Tibial nerve (tissue), 4 donors: ENCODE data around the gene PLA1A.

Experiments
- EP300 ChIP-seq, 2 donors: sonication (generic); formaldehyde crosslinking; IDR thresholded peaks; one replicate each; pipeline ENCODE4 v1.6.1; 2017; ENCODE audit warnings: antibody characterized with exemption in 2 of 2, mild to moderate bottlenecking in 1 of 2
- POLR2A ChIP-seq, 2 donors: fragments of 450-650 bp; IDR thresholded peaks; one replicate each; pipeline ENCODE4 v1.6.1; 2017; ENCODE audit warnings: antibody characterized with exemption in 2 of 2, mild to moderate bottlenecking in 2 of 2, moderate library complexity in 2 of 2
- TF ChIP-seq, protein P1 (sequence below), 5 experiments: fragments of 200-600 bp in 3 of 5; fragments of 450-650 bp in 2 of 5; sonication (generic) in 3 of 5; IDR thresholded peaks; one replicate each; pipeline ENCODE4 v1.5.1; 2016 to 2019; ENCODE audit warnings: antibody characterized with exemption in 5 of 5, mild to moderate bottlenecking in 3 of 5, moderate library complexity in 2 of 5

- TF ChIP-seq, protein P1, sequence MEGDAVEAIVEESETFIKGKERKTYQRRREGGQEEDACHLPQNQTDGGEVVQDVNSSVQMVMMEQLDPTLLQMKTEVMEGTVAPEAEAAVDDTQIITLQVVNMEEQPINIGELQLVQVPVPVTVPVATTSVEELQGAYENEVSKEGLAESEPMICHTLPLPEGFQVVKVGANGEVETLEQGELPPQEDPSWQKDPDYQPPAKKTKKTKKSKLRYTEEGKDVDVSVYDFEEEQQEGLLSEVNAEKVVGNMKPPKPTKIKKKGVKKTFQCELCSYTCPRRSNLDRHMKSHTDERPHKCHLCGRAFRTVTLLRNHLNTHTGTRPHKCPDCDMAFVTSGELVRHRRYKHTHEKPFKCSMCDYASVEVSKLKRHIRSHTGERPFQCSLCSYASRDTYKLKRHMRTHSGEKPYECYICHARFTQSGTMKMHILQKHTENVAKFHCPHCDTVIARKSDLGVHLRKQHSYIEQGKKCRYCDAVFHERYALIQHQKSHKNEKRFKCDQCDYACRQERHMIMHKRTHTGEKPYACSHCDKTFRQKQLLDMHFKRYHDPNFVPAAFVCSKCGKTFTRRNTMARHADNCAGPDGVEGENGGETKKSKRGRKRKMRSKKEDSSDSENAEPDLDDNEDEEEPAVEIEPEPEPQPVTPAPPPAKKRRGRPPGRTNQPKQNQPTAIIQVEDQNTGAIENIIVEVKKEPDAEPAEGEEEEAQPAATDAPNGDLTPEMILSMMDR (IDR thresholded peaks at IDR 0.05), result no peak
- no peak for TF ChIP-seq POLR2A (IDR thresholded peaks at IDR 0.05)
- TF ChIP-seq EP300 (IDR thresholded peaks at IDR 0.05), result no peak
Observed at GRCh38 chr3:119631516-119631915, 33.8 kb downstream of the PLA1A start.
